ENCODE data around the gene SUSD3. TPM values are rescaled to one million over a fixed set of nuclear protein-coding genes. Genes with fewer than 3 reads are reported as not detected.

Gene SUSD3
- total RNA-seq, 1 experiment from 2014 or later, result not detected

DNA sequence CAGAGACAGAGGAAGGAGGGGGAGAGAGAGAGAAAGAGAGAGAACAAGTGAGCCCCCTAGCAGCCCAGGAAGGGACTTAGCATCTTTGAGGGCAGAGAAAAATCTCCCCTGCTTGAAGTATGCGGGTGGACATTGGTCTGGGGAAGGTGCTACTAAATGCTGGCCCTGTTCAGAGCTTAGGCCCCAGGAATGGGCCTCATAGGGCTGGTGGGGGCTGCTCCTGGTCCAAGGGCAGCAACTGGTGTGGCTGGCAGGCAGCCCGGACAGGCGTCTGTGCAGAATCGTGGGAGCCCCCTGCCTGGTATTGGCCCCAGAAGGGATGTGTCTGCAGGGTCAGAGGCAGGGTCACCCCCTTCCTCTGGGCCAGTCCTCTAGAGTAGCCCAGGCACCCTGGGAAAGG, 47.8 kb upstream of the SUSD3 start:
- no peak overlapping the region for H3K27ac ChIP-seq (ENCODE audit: low read depth, low read length, poor library complexity, severe bottlenecking)
- POLR2A ChIA-PET (ENCODE audit: low non-redundant PET), result no interaction called here
- CTCF ChIA-PET, result no interaction called here
- TF ChIP-seq EZH2 (IDR thresholded peaks at IDR 0.05; ENCODE audit: borderline replicate concordance, low read depth, low read length, poor library complexity, severe bottlenecking), result no peak
- TF ChIP-seq, protein P1, sequence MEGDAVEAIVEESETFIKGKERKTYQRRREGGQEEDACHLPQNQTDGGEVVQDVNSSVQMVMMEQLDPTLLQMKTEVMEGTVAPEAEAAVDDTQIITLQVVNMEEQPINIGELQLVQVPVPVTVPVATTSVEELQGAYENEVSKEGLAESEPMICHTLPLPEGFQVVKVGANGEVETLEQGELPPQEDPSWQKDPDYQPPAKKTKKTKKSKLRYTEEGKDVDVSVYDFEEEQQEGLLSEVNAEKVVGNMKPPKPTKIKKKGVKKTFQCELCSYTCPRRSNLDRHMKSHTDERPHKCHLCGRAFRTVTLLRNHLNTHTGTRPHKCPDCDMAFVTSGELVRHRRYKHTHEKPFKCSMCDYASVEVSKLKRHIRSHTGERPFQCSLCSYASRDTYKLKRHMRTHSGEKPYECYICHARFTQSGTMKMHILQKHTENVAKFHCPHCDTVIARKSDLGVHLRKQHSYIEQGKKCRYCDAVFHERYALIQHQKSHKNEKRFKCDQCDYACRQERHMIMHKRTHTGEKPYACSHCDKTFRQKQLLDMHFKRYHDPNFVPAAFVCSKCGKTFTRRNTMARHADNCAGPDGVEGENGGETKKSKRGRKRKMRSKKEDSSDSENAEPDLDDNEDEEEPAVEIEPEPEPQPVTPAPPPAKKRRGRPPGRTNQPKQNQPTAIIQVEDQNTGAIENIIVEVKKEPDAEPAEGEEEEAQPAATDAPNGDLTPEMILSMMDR (conservative IDR thresholded peaks at IDR 0.05; ENCODE audit: low read depth, low read length), result no peak
- no TSS peak for BruUV-seq (replicated peaks)
- no peaks in the 10 kb centered on the region for H3K4me1 ChIP-seq (ENCODE audit: insufficient read depth, low read length, poor library complexity, severe bottlenecking)
- H3K4me3 ChIP-seq (ENCODE audit: low read depth, low read length, poor library complexity, severe bottlenecking), result no peak overlapping the region
- DNase-seq (ENCODE audit: low spot score), result no peak
- H3K27me3 ChIP-seq (replicated peaks; ENCODE audit: insufficient read depth, low read depth, low read length, poor library complexity), result no peaks in the 10 kb centered on the region
- intact Hi-C loops (cut with micrococcal nuclease; ENCODE audit: unreplicated experiment), result no loop called here
- H3K9me3 ChIP-seq (ENCODE audit: low read depth, low read length, poor library complexity, severe bottlenecking), result no peaks in the 10 kb centered on the region
- H3K36me3 ChIP-seq (ENCODE audit: insufficient read depth, low read length, poor library complexity, severe bottlenecking), result no peaks in the 10 kb centered on the region

DNA sequence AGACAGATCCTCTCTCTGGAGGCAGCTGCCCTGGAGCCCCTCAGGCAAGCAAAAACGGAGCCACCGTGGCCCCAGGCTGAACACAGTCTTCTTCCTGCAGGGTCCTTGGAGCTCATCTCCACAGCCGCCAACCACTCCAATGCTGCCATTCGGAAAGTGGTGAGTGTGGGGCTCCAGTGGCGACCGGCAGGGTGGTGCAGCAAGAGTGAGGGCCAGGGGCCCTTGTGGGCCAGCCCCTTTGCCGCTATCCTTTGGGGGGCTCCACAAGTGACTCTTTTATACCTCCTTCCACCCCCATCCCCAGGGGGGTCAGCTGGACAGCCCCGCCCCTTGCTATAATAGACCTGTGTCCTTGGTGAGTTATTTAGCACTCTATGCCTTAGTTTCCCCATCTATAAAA, 47.4 kb upstream of the SUSD3 start:
- Histone ChIP-seq H3K4me1 (ENCODE audit: insufficient read depth, low read length, poor library complexity, severe bottlenecking) (no peaks in the 10 kb centered on the region), H3K27me3 (replicated peaks; ENCODE audit: insufficient read depth, low read depth, low read length, poor library complexity) (no peaks in the 10 kb centered on the region), H3K36me3 (ENCODE audit: insufficient read depth, low read length, poor library complexity, severe bottlenecking) (no peaks in the 10 kb centered on the region), H3K4me3 (ENCODE audit: low read depth, low read length, poor library complexity, severe bottlenecking) (no peak overlapping the region), H3K9me3 (ENCODE audit: low read depth, low read length, poor library complexity, severe bottlenecking) (no peaks in the 10 kb centered on the region), H3K27ac (ENCODE audit: low read depth, low read length, poor library complexity, severe bottlenecking) (no peak overlapping the region)
- no TSS peak for BruUV-seq (replicated peaks)
- DNase-seq (ENCODE audit: low spot score), result no peak
- CTCF ChIA-PET, result no interaction called here
- POLR2A ChIA-PET (ENCODE audit: low non-redundant PET), result no interaction called here
- TF ChIP-seq, protein P1 (conservative IDR thresholded peaks at IDR 0.05; ENCODE audit: low read depth, low read length), result no peak
- TF ChIP-seq EZH2 (IDR thresholded peaks at IDR 0.05; ENCODE audit: borderline replicate concordance, low read depth, low read length, poor library complexity, severe bottlenecking), result no peak
- intact Hi-C loops (cut with micrococcal nuclease; ENCODE audit: unreplicated experiment), result no loop called here

DNA sequence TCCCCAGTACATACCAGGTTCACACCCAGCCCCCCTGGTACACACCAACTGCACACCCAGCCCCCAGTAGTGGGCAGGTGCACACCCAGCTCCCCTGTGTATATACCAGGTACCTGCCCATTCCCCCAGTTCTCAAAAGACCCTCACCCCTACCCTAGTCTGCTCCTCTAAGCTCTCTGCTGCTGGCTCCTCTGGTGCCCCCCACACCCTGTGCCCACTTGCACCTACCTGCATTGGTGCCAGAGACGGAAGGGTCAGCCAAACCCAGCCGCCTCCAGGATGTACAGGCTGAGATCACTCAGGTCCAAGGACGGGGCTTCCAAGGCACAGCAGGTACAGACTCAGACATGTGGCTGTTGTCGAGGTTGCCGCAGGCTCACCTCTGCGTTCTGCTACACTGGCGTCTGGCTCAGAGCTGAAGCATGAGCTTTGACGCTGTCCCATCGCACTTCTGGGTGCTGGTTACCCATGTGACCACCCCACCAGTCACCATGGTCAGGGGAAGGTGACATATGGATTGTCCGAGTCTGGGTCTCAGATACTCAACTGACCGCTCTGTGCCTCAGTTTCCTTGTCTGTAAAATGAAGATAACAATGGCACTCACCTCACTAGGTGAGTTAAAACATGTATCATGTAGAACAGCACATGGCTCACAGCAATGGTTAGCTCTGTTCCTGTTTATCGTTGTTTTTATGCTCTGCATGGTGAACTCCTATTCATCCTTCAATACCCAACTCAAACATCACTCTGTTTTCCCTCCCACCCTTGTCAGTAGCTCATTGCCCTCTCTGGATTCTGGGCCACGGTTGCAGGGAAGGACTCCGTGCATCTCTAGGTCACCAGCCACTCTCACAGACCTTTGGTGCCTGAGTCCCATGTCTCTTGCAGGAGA, 45.3 kb upstream of the SUSD3 start:
- TF ChIP-seq EZH2 (IDR thresholded peaks at IDR 0.05; ENCODE audit: borderline replicate concordance, low read depth, low read length, poor library complexity, severe bottlenecking), result no peak
- TF ChIP-seq, protein P1 (conservative IDR thresholded peaks at IDR 0.05; ENCODE audit: low read depth, low read length), result no peak
- no peaks in the 10 kb centered on the region for H3K27me3 ChIP-seq (replicated peaks; ENCODE audit: insufficient read depth, low read depth, low read length, poor library complexity)
- no TSS peak for BruUV-seq (replicated peaks)
- DNase-seq (ENCODE audit: low spot score), result no peak
- CTCF ChIA-PET, result no interaction called here
- no peaks in the 10 kb centered on the region for H3K4me1 ChIP-seq (ENCODE audit: insufficient read depth, low read length, poor library complexity, severe bottlenecking)
- H3K36me3 ChIP-seq (ENCODE audit: insufficient read depth, low read length, poor library complexity, severe bottlenecking), result no peaks in the 10 kb centered on the region
- POLR2A ChIA-PET (ENCODE audit: low non-redundant PET), result no interaction called here
- no peak overlapping the region for H3K27ac ChIP-seq (ENCODE audit: low read depth, low read length, poor library complexity, severe bottlenecking)
- H3K9me3 ChIP-seq (ENCODE audit: low read depth, low read length, poor library complexity, severe bottlenecking), result no peaks in the 10 kb centered on the region
- no peak overlapping the region for H3K4me3 ChIP-seq (ENCODE audit: low read depth, low read length, poor library complexity, severe bottlenecking)
- intact Hi-C loops (cut with micrococcal nuclease; ENCODE audit: unreplicated experiment), result no loop called here

Data from A673 (cell line).